GM13977 (cell line): ENCODE data around the gene CACHD1.

Source experiments
- DNase-seq: peaks from one replicate; pipeline ENCODE4 v3.0.0; 2012; ENCODE audit warnings: low spot score
- CTCF ChIP-seq: IDR thresholded peaks from 2 replicates; pipeline ENCODE4 v1.5.1; 2012; ENCODE audit warnings: mild to moderate bottlenecking, control low read depth; ENCODE audit not compliant: insufficient read depth; ENCODE audit errors: extremely low read depth, missing control alignments
- in situ Hi-C: fragments of 300-500 bp; cut with MboI; formaldehyde crosslinking; loops from one replicate; pipeline ENCODE4 v1.12.0; 2022; ENCODE audit warnings: low sequenced_read_pairs, low pct_unique_long_range_greater_than_20kb, mixed read lengths, inconsistent platforms; ENCODE audit not compliant: unreplicated experiment

Gene CACHD1

GRCh38 chr1:64632936-64633335, 163.0 kb downstream of the CACHD1 start:
- no peak for DNase-seq
- no peak for TF ChIP-seq CTCF
- in situ Hi-C loops: no loop called here

- in situ Hi-C loops: no loop called here
- no peak for DNase-seq
- TF ChIP-seq CTCF: no peak
Observed at GRCh38 chr1:64645735-64646134, 175.8 kb downstream of the CACHD1 start.

DNA sequence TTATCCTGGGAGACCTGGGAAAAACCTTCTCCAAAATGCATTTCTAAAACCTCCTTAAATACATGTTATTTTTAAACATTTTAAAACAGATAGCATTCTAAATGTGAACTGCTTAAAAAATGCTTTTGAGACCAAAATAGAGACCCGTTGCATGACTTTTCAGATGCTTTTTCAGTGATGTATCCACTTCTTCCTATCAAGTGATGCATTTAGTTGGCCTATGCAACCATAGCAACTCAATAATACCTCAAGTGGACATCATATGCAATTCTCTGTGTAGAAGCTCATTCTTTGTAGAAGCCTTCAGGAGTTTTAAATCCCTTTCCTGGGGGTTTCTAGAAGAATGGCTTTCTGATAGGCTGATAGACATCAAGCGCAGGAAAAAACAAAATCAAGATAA, 180.5 kb downstream of the CACHD1 start:
- no peak for DNase-seq

DNA sequence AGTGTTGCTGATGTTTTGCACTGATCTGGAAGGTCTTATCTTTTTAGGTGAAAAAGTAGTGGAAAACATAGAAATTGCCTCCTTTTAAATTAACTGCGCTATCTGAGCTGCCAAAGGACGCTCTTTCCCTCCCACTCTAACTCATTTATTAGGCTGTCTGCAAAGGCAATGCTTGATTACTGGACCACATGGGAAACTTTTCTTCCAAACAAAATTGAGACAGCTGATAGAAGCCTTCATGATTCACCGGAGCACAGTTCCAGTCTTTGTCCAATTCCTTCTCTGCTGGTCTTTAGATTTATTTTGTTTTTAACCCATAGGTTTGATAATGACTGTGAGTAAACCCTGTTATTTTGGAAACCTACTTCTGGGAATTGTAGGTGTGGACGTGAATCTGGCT, 181.9 kb downstream of the CACHD1 start:
- no peak for TF ChIP-seq CTCF
- in situ Hi-C loops: loop anchor here (25.0 kb wide), 1 partner anchor 390 kb away; no protein-coding TSS in a partner anchor
- no peak for DNase-seq

More for the DNA sequence above, 180.5 kb downstream of the CACHD1 start:
- in situ Hi-C loops: loop anchor here (25.0 kb wide), 1 partner anchor 388 kb away; no protein-coding TSS in a partner anchor
- no peak for TF ChIP-seq CTCF

DNA sequence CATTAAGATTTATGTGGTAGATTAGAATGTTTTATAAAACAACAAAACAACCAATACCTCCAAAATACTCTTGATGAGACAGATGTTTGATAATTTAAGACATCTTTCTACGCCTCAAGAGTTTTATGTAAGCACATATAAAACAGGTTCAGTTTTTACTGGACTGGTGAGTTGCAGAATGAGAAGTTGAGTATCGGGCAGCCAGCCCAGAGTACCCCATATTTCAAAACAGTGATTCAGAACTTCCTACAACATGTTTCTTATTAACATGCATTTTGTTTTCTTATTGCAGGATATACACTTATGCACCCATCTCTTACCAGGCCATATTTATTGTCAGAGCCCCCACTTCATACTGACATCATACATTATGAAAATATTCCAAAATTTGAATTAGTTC, 183.5 kb downstream of the CACHD1 start:
- in situ Hi-C loops: loop anchor here (25.0 kb wide), 1 partner anchor 391 kb away; no protein-coding TSS in a partner anchor
- DNase-seq: no peak
- TF ChIP-seq CTCF: no peak

DNA sequence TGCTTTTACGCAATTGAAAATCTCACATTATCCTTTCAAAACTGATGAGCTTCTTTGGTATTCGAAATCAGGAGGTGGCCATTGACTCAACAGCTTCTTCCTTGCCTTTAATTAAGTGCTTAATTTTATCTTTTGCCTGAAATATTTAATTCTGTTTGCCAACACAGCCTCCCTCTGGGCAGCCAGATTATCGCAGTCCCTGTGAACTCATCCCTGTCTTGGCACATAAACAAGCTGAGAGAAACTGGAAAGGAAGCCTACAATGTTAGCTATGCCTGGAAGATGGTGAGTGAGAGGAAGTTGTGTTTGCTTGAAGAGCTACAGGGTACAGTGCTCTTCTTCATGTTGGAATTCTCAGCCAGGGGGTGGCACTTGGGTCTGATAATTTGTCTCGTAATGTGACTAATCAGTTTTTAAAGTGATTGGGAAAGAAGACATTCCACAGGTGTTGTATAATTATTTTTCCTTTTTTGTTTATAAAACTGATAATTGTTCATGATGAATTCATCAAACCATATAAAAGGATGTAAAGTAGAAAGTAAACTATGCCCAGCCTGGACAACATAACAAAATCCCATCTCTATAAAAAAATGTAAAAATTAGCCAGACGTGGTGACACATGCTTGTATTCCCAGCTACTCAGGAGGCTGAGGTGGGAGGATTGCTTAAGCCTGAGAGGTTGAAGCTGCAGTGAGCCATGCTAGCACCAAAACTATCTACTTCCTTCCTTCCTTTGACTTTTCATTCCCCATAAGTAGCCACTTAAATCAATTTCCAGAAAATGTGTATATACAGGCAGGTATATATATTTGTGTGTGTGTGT, 184.8 kb downstream of the CACHD1 start:
- TF ChIP-seq CTCF: no peak
- no peak for DNase-seq
- in situ Hi-C loops: loop anchor here (25.0 kb wide), 1 partner anchor 392 kb away; no protein-coding TSS in a partner anchor
